Measurements from ENCODE around the gene DNAJC5G.
"Not testable (repeated sequence)": the region's sequence is repeated elsewhere in the genome, so short reads cannot be mapped to it uniquely, and the experiment has no call there.

Gene DNAJC5G

DNA sequence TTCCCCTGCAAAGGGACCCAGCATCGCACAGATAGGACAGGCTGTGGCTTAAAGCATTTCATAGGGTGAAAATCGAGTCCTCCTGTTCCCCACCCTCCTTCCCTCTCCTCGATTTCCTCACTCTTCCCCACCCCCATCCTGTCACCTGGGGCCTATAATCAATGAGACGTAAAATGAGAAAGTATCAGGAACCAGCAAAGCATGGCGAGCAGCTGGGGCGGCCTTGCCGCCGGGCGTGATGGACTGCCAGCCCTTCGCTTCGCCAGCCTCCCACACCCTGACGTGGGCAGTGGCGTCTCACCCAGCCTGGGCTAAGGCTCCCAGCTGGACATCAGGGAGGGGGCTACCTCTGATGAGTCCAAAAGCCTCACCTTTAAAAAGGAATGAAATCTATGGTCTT, 23.5 kb upstream of the DNAJC5G start:
- DNase-seq (ENCODE audit: low read depth in 2 of 2) = no peak

DNA sequence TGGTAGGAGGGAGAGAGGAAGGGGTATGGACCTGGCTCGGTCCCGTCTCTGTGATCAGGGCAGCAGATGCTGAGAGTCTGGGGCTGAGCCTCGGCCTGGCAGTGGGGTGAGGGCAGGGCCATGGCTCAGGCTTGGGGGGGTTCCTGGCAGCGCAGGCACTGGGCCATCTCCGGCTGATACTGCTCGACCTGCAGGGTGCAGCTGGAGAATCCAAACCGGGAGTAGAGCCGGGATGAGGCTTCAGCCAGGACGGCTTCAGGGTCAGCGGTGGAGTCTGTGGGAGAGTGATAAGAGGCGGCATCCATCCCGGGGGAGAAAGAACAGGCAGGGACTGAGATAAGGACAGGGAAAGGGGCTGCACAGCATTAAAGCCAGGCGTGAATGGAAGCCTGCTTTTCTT, 20.0 kb upstream of the DNAJC5G start:
- no peak for DNase-seq (ENCODE audit: low read depth in 2 of 2)

DNA sequence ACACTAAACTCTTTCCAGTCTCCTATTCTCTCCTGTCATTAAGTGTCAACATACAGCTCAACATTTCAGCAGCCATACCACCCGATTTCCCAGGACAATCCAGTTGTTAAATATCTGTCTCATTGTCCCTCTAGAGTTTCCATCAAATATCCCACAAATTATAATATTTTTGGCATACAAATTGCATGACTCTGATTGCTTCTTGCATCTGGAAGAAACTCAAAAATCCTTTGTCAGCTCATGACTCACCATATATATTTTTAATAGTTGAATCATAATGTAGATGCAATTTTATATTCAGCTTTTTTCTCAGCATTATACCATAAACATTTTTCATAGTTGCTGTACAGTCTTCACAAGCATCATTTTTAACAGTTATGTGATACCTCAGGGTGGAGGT, 19.6 kb upstream of the DNAJC5G start:
- no peak for DNase-seq (ENCODE audit: low read depth in 2 of 2)

DNA sequence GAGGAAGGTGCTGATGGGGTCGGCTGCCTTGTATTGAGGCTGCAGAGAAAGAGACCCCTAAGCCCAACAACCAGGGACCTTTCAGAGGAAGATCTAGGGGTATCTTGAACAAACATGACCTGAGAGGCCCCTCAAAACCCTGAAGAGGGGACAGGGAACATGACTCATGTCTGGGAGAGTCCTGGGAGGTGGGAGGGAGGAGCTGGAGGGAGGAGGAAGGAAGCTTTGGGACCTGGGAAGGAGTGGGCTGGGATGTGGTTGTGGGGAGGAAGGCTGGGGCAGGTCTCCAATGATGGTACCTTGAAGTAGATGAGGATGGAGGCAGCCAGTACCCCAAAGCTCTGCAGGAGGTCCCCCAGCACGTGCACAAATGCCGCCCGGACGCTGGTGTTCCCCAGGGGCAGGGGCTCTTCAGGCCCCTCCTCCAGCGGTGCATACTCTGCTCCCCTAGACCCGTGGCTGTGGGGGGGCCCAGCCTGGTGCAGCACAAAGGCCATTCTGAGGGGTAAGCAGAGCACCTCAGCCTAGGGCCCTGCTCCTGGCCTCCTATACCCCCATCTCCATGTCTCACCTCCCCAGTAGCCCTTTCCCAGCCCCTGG, 18.3 kb upstream of the DNAJC5G start:
- DNase-seq (ENCODE audit: low read depth in 2 of 2) = no peak

DNA sequence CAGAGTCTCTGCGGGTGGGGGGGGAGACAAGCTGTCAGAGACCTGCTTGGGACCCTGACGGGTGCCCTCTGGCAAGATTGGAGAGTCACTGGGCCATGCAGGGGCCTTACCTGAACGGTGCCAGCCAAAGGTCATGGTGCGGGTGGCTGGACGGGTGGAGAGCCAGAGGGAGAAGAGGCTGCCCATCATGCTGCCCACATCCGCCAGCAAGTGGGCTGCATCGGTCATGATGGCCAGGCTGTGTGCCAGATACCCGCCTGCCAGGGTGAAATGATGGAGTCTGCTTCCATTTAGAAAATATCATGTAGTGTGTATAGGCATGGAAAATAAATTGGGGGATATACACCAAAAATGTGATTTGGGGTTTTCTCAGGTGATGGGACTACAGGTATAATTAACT, 17.2 kb upstream of the DNAJC5G start:
- no peak for DNase-seq (ENCODE audit: low read depth in 2 of 2)

DNA sequence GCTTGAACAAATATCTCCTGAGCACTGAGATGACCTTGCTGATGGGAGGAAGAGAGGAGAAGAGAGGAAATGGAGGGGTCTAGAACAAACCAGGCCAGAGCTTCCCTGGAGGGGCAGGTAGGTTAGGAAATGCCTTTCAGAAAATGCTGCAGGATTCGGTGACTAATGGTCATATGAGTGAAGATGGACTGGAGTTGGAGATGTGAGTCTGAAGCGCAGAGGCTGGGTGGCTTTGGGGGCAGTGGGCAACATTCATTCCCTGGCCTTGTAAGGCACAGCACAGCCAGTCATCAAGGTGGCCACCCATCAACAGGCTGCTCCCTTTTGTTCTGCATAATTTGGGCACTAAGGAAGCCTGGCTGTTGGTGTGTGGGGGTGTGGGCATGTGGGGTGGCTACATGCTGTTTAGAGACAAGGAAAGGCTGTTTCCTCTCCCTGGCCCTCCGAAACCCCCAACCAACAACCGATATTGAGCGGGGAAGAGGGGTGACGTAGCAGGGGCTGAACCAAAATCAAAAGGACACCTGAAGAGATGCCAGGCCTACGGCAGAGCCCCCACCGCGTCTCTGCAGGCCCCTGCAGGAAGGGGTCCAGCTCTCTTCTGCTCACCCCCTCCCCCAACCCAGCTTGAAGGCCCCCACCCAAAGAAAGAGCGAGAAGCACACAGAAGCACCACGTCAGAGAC, 13.8 kb upstream of the DNAJC5G start:
- DNase-seq (ENCODE audit: low read depth in 2 of 2) = no peak

DNA sequence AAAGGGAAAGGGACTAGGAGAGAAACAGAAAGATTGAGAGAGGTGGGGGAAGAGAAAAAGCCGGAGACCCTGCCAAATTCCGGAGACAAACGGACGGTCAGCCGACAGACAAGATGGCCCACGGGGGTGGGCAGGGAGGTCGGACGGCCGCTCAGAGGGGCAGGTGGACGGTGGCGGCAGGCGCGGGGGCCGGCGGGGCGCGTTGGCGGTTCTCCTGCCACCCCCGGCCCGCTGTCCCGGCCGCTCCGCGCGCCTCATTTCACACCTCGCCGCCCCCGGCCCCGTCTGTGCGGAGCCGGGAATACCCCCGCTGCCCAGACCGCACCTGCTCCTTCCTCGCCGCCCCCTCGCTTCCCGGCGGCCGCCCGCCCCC, 13.3 kb upstream of the DNAJC5G start:
- no peak for DNase-seq (ENCODE audit: low read depth in 2 of 2)

DNA sequence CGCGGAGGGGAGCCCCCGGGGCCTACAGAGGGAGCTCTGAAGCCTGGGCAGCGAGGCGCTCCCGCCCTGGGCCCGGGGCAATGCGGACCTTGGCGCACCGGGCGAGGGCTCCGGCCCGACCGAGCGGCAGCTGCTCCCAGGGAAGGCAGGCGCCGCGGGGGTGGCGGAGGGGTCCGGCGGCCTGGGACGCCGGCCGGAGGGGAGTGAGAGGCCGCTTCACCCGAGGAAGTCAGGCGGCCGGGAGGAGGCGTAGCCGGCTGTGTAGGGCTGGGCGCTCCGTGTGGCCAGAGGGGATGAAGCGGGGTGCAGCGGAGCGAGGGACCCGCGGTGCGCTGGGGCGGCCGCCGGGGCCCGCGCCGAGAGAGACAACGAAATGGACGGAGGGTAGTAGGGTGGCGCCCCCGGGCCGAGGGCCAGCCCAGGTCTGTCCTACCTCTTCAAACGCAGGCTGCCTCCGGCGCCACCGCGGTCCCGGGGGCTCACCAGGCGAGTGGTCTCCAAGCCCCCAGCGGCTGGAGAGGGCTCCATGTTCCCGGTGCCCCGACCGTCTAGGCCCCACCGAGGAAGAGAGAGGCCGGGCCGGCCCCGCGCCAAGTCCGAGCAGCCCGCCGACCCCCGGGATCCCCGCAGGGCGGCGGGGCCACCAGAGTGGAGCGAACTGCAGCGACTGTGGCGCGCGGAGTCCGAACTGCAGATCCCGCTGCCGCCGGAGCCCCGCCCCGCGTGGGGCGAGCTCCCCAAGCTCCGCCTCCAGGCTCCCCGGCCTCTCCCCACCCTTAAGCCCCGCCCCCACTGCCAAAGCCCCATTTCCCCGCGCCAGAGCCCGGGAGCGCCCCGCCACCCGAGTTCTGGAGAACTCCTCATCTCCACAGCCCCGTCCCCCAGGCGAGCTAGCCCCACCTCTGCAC, 12.6 kb upstream of the DNAJC5G start, which contains the start of gene SLC30A3:
SLC30A3 (minus strand) TSS at position 669 of the 908 bp plus-strand sequence; CDS start at position 528, 141 bp downstream.
- peak; percentile 40 to 50 for DNase-seq (ENCODE audit: low read depth in 2 of 2)

DNA sequence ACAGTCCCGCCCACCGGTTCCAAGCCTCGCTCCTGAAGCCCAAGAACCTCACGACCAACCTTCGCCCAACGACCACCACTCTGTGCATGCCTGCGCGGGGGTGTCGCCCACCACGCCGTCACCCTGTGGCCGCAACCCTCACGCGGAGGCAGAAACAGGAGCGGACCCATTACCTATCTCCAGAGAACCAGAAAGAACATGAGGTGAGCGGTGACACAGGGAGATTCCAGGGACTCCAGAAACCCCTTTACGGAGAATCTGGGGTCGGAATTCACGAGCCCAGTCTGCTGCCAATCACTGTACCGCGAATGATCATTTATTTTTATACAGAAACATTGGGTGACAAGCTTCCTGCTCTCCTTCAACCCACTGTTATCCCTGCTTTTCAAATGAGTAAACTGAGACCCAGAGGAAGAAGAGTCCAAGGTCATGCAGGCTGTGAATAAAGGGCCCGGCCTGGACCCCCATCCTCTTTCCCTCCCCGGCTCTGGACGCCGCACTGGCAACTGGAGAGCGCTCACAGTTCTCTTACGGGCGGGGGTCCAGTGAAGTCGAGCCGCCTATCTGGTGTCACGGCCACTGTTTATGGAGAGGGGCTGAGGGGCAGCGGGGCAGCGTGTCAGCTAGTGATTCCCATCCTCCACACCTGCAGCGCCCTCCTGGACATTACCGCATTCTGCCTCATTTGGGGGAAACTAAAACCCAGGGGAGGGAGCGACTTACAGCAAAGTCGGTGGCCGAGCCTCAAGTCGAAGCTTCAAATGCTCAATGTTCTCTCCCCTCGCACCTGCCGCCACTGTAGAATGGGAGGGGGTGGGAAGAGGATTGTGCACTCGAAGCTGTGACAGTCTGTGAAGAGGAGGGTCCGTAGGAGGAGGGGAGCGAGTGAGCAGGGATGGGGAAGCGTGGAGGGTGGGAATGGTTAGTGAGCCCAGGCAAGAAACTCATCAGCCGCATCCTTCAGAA, 11.7 kb upstream of the DNAJC5G start:
- DNase-seq (ENCODE audit: low read depth in 2 of 2) = no peak

DNA sequence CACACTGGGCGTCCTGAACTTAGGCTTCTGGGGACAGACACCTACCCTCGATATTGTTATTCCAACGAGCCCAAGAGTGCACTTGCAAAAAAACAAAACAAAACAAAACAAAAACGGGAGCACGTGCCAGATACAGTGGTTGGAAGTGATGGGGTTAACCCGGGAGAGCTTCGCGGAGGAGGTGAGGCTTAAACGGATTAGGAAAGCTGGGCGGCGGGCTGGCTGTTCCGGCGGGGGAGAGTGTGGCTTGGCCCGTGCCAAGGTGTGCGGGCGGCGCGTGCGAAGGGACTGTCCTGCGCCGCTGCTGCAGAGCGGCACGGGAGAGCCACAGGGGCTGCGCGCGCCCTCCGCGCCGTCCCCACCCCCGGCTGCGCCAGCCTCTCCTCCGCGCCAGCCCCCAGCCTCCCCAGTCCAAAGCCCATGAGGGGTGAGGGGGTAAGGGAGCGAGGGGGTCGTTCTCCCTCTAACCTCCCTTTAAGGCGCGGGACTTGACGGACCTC, 10.9 kb upstream of the DNAJC5G start:
- DNase-seq (ENCODE audit: low read depth in 2 of 2) = no peak

DNA sequence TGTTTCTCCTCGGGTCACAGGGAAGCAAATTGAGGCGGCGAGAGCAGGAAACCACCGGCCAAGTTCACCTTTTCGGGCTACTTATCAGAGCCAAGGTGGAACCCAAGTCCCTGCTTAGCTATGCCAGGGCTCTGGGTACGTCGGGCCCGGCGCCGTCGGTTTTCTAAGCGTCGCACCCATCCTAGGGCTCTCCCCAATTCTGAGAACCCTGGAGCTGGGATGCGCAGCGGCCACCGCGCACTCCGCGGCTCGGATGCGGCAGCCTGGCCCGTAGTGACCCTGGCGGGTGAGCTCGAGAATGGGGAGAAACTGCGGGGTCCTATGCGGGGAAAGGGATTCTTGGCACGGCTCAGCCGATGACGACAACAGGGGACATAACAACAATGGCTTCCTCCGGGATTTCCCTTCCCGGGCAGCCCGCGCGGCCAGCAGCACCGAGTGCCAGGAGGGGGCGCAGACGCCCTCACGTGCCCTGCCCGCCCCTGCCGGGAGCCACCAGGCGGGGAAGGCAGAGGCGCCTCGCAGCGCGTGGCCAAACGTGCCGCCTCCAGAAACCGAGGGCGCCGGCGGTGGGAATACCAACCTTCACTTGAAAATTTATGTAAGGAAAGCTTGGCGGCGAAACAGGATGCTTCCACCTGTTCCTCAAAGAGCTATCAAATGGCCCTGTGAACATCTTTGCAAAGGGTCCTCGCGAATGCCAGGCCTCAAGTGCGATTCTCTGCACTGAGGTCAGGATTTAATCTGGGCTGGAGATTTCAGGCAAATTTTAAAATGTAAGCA, 10.3 kb upstream of the DNAJC5G start:
- DNase-seq (ENCODE audit: low read depth in 2 of 2) = peak; percentile 16 to 50

DNA sequence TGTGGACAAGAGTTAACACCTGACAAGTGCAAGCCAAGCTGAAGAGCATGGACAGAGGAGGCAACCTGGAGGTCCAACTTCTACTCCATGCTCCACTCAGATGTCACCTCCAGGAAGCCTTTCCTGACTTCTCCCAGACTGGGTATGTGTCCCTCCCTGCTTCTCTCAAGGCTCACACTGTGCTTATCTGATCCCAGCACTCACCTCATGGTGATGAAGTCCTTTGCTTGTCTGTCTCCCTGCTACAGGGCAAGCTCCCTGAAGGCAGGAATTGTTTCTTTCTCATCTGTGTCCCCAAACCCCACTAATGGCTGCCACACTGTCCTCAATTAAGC, 9.7 kb upstream of the DNAJC5G start:
- DNase-seq (ENCODE audit: low read depth in 2 of 2) = no peak

DNA sequence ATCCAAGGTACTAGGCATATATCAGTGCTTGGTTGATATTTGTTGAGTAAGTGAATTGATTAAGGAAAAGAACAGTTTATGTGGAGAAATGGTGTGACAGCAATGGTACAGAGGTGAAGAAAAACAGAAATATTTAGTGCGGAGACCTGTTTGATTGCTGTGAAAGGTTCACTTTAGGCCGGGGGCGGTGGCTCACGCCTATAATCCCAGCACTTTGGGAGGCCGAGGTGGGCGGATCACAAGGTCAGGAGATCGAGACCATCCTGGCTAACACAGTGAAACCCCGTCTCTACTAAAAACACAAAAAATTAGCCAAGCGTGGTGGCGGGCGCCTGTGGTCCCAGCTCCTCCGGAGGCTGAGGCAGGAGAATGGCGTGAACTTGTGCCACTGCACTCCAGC, 6.9 kb upstream of the DNAJC5G start:
- DNase-seq (ENCODE audit: low read depth in 2 of 2) = not testable (repeated sequence)

DNA sequence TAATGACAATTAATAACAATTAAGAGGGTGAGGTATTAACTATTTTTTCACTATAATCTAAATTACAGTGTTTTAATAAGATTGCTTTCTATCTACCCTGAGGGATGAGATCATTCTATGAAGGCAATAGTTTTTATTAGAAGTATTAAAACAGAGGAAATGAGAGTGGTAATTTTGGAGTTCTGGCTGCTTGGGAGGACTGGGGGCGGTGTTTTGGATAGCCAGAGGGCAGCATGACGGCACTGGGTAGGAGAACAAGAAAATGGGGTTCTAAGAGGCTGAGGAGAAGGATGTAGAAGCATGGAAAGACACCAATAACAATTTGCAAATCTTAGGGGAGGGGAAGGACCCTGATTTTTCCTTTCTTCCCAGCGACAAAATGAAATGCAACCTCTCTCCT, 5.1 kb upstream of the DNAJC5G start:
- no peak for DNase-seq (ENCODE audit: low read depth in 2 of 2)

DNA sequence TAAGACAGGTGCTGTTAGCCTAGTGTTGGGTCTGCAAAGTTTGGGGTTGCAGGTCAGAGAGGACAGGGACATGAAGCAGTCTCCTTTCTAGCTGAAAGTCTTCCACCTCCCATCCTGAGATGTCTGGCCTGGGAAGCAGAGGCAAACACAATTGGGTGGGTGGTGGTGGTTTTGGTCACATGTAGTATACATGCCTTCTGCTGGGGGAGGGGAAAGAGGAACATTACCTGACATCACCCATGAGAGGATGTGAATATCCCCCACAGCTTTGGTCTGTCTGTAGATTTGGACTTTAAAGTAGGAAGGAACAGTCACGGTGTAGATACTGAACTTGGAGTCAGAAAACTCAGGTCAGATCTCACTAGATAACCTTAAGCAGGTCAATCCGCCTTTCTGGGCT, 4.6 kb upstream of the DNAJC5G start:
- no peak for DNase-seq (ENCODE audit: low read depth in 2 of 2)

DNA sequence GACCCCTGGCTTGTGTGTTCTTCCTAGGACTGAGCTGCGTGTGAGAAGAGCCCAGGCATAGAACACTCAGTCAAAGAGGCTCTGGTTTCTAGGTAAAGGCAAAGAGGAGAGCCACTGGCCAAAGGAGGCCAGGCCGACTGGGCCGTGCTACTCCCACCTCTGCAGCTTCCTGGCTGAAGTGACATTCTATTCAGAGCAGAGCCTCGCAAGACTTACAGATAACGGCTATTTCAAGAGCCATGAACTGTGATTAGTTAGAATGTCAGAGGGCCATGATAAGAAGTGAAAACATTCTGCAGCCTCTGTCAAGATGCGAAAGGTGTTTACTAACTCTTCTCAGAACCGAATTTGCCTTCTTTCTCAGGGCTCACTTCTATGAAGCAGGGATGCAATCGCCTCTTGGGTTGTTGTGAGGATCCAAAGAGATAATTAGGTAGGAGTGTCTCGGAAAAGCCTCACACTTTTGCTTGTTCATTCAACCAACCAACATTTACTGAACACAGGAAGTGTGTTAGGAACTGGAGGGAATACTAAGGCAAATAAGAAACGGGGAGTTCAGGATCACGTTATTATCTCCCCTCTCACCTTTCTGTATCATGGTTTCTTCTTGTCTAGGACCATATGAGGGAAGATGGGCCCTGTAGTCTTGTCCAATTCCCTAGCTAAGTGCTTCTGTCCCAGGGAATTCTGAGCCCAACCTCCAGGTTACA, 3.4 kb upstream of the DNAJC5G start:
- DNase-seq (ENCODE audit: low read depth in 2 of 2) = no peak

DNA sequence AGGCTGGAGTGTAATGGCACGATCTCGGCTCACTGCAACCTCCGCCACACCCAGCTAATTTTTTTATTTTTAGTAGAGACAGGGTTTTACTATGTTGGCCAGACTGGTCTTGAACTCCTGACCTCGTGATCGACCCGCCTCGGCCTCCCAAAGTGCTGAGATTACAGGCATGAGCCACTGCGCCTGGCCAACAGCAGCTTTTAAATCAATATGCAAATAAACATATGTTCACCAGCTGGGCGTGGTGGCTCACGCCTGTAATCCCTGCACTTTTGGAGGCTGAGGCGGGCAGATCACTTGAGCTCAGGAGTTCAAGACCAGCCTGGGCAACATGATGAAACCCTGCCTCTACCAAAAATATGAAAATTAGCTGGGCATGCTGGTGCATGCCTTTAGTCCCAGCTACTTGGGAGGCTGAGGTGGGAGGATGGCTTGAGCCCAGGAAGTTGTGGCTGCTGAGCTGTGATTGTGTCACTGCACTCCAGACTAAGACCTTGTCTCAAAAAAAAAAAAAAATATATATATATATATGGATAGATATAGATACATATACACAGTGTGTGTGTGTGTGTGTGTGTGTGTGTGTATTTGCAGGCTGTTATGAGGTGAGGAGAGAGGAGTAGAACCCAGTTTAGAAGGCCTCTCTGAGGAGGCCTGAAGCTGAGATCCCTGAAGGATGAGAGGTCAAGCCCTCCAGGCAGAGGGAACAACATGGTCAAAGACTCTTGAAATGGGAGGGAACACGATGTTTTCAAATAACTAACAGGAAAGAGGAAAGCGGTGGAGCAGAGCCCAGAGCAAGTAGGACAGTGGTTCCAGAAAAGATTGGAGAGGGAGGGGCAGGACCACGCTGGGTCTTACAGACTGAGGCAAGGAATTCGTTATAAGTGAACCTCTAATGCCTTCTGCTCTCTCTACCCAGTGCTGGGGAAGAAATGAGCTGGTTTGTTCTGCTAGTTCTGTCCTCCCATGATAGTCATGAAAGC, 2.4 kb upstream of the DNAJC5G start:
- DNase-seq (ENCODE audit: low read depth in 2 of 2) = not testable (repeated sequence)

DNA sequence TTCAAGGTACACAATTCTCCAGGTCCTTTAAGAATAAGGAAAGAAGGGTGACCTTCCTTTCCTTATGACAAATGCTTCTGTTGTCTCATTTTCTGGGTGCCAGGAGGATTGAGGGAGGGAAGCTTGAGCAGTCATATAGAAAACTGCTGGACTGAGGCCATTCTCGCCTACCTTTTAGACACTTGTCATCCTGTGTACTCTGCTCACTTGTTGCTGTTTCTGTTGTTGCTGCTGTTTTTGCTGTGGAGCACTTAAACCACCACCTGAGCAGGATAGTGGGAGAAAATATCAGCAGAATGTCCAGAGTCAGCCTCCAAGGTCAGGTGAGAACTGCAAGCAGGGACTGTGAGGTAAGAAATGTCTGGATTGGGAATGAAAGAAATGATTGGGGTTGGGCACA, 2.8 kb downstream of the DNAJC5G start:
- DNase-seq (ENCODE audit: low read depth in 2 of 2) = no peak

DNA sequence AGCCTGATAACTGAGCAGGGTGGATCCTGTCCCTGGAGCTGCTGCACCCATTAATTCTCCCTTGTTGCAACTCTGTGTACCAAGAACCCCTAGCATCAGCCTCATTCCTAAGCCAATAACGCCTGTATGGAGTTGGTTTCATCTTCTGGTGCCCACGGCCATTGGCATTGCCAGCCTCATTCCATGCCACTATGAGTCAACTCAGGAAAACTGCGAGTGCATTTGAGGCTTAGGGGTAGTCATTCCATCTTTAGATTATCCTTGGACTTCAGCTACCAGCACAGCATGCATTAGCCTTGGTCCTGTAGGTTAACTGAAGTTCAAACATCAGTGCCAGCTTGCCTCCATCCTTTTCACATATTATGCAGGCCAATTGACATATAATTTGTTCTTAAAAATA, 5.6 kb downstream of the DNAJC5G start:
- no peak for DNase-seq (ENCODE audit: low read depth in 2 of 2)
